ENCODE data around the gene TMEM270.

GRCh38 chr7:73834626-73835191 is 26.2 kb upstream of the TMEM270 start:
- TF ChIP-seq SP1 (IDR thresholded peaks at IDR 0.05) (no peak), NFRKB (IDR thresholded peaks at IDR 0.05) (no peak), FOXA1 (IDR thresholded peaks at IDR 0.05) (no peak), ELF4 (IDR thresholded peaks at IDR 0.05) (no peak), FOXM1 (IDR thresholded peaks at IDR 0.05; ENCODE audit: borderline replicate concordance) (no peak), BHLHE40 (IDR thresholded peaks at IDR 0.05; ENCODE audit: borderline replicate concordance) (no peak), HDGF (IDR thresholded peaks at IDR 0.05; ENCODE audit: borderline replicate concordance) (no peak), SUZ12 (IDR thresholded peaks at IDR 0.05) (no peak), LEF1 (IDR thresholded peaks at IDR 0.05; ENCODE audit: borderline replicate concordance) (no peak), CTBP1 (IDR thresholded peaks at IDR 0.05; ENCODE audit: borderline replicate concordance) (no peak), ZNF384 (IDR thresholded peaks at IDR 0.05) (no peak), TARDBP (IDR thresholded peaks at IDR 0.05) (no peak)

Data from HEK293T (cell line).